Measurements from ENCODE around the gene NLRP13. TPM values are rescaled to one million over a fixed set of nuclear protein-coding genes. Genes with fewer than 3 reads are reported as not detected.

Gene NLRP13
- total and polyA plus RNA-seq, 9 of the 15 experiments (the other 6 are each of a cell fraction or from before 2014, with no cell fraction given) = not detected

GRCh38 chr19:55959996-55960675 is 28.0 kb upstream of the NLRP13 start:
- Histone ChIP-seq H3K4me3 (no peak overlapping the region), H3K9me1 (ENCODE audit: control insufficient read depth, insufficient read depth, low read length) (no peaks in the 10 kb centered on the region), H3K4me2 (ENCODE audit: insufficient read depth, low read length) (no peak overlapping the region), H3K9me3 (replicated peaks; ENCODE audit: control insufficient read depth, insufficient read depth, low read depth, low read length) (no peaks in the 10 kb centered on the region), H3K4me1 (replicated peaks in 1 of 2; ENCODE audit: control insufficient read depth in 2 of 2, insufficient read depth in 2 of 2, low read length in 2 of 2) (no peaks in the 10 kb centered on the region), H3K27ac (ENCODE audit: extremely low read depth, low read depth, low read length) (no peak overlapping the region), H3K36me3 (ENCODE audit: control insufficient read depth, insufficient read depth, low read length) (no peaks in the 10 kb centered on the region), H3K27me3 (ENCODE audit: control insufficient read depth in 2 of 2, insufficient read depth in 2 of 2, low read length in 2 of 2) (peaks cover 15 to 36% of the 10 kb centered on the region in 2 experiments; a peak in 4 of 5 replicates), H3K9ac (ENCODE audit: insufficient read depth in 1 of 2, low read depth in 2 of 2, low read length in 2 of 2) (no peak overlapping the region), H3K79me2 (ENCODE audit: control insufficient read depth, insufficient read depth, low read length) (no peaks in the 10 kb centered on the region), H2AFZ (ENCODE audit: low read depth, low read length) (no peak overlapping the region), H4K20me1 (replicated peaks; ENCODE audit: control insufficient read depth, insufficient read depth, low read length) (no peaks in the 10 kb centered on the region)
- WGBS (ENCODE audit: insufficient coverage, low coverage, missing lambda C conversion rate) = 3% methylated on average over 6 of the region's 6 CpGs
- no peak for TF ChIP-seq HINFP (tag; conservative IDR thresholded peaks at IDR 0.05; ENCODE audit: low read depth)
- intact Hi-C loops (cut with micrococcal nuclease) (no loop called here), in situ Hi-C loops (cut with MboI) (no loop called here)
- ATAC-seq = no peak
- POLR2A ChIA-PET = no interaction called here
- no peak for FAIRE-seq
- no peak for DNase-seq (ENCODE audit: extremely low read depth in 1 of 4, low spot score in 3 of 4)
- BruUV-seq (replicated peaks) = no TSS peak
- CTCF ChIA-PET (ENCODE audit: low intra/inter-chr PET ratio) = no interaction called here

- no peaks in the 10 kb centered on the region for H3K36me3 ChIP-seq (ENCODE audit: control insufficient read depth, insufficient read depth, low read length)
- H3K79me2 ChIP-seq (ENCODE audit: control insufficient read depth, insufficient read depth, low read length) = no peaks in the 10 kb centered on the region
- H3K27ac ChIP-seq (ENCODE audit: extremely low read depth, low read depth, low read length) = no peak overlapping the region
- H3K4me1 ChIP-seq (replicated peaks in 1 of 2; ENCODE audit: control insufficient read depth in 2 of 2, insufficient read depth in 2 of 2, low read length in 2 of 2) = no peaks in the 10 kb centered on the region
- intact Hi-C loops (cut with micrococcal nuclease) (no loop called here), in situ Hi-C loops (cut with MboI) (no loop called here)
- H3K9me1 ChIP-seq (ENCODE audit: control insufficient read depth, insufficient read depth, low read length) = no peaks in the 10 kb centered on the region
- no peak overlapping the region for H3K9ac ChIP-seq (ENCODE audit: insufficient read depth in 1 of 2, low read depth in 2 of 2, low read length in 2 of 2)
- POLR2A ChIA-PET = no interaction called here
- H3K4me3 ChIP-seq = no peak overlapping the region
- DNase-seq (ENCODE audit: extremely low read depth in 1 of 4, low spot score in 3 of 4) = no peak
- 0% methylated on average over 4 of the region's 4 CpGs for WGBS (ENCODE audit: insufficient coverage, low coverage, missing lambda C conversion rate)
- H3K9me3 ChIP-seq (replicated peaks; ENCODE audit: control insufficient read depth, insufficient read depth, low read depth, low read length) = no peaks in the 10 kb centered on the region
- H3K27me3 ChIP-seq (ENCODE audit: control insufficient read depth in 2 of 2, insufficient read depth in 2 of 2, low read length in 2 of 2) = peaks cover 18 to 44% of the 10 kb centered on the region in 2 experiments; a peak in 4 of 5 replicates
- BruUV-seq (replicated peaks) = no TSS peak
- no peak overlapping the region for H2AFZ ChIP-seq (ENCODE audit: low read depth, low read length)
- no peaks in the 10 kb centered on the region for H4K20me1 ChIP-seq (replicated peaks; ENCODE audit: control insufficient read depth, insufficient read depth, low read length)
- CTCF ChIA-PET (ENCODE audit: low intra/inter-chr PET ratio) = no interaction called here
- TF ChIP-seq ZNF140 (CRISPR knock-in tag; IDR thresholded peaks at IDR 0.05) (no peak), ZNF740 (CRISPR knock-in tag; IDR thresholded peaks at IDR 0.05) (no peak), ZNF740 (tag; IDR thresholded peaks at IDR 0.05) (no peak), PRPF4 (IDR thresholded peaks at IDR 0.05; ENCODE audit: insufficient read depth, low read depth, low read length, poor library complexity, severe bottlenecking) (no peak), SETDB1 (IDR thresholded peaks at IDR 0.05; ENCODE audit: low read length) (no peak), ZNF24 (IDR thresholded peaks at IDR 0.05) (no peak)
- no peak for ATAC-seq
- FAIRE-seq = no peak
- H3K4me2 ChIP-seq (ENCODE audit: insufficient read depth, low read length) = no peak overlapping the region
Observed at GRCh38 chr19:55958356-55958755, 26.2 kb upstream of the NLRP13 start.
